Fibroblast of lung (primary cell): ENCODE results near the gene RDH11.

Source experiments
- EZH2 ChIP-seq: IDR thresholded peaks from 2 replicates; pipeline ENCODE4 v1.5.1; 2012; ENCODE audit warnings: low read length, control low read depth, mild to moderate bottlenecking; ENCODE audit errors: missing control alignments
- TF ChIP-seq, protein P1 (sequence below), 2 donors: IDR thresholded peaks in 1 of 2; conservative IDR thresholded peaks in 1 of 2; 1 replicate in 1 of 2; 2 replicates in 1 of 2; pipeline ENCODE4 v1.5.1; 2011 to 2012; ENCODE audit warnings: low read length in 2 of 2, control low read depth in 1 of 2, inconsistent platforms in 1 of 2, low read depth in 1 of 2, mild to moderate bottlenecking in 1 of 2

- TF ChIP-seq EZH2, result no peak
- TF ChIP-seq, protein P1, sequence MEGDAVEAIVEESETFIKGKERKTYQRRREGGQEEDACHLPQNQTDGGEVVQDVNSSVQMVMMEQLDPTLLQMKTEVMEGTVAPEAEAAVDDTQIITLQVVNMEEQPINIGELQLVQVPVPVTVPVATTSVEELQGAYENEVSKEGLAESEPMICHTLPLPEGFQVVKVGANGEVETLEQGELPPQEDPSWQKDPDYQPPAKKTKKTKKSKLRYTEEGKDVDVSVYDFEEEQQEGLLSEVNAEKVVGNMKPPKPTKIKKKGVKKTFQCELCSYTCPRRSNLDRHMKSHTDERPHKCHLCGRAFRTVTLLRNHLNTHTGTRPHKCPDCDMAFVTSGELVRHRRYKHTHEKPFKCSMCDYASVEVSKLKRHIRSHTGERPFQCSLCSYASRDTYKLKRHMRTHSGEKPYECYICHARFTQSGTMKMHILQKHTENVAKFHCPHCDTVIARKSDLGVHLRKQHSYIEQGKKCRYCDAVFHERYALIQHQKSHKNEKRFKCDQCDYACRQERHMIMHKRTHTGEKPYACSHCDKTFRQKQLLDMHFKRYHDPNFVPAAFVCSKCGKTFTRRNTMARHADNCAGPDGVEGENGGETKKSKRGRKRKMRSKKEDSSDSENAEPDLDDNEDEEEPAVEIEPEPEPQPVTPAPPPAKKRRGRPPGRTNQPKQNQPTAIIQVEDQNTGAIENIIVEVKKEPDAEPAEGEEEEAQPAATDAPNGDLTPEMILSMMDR (conservative IDR thresholded peaks at IDR 0.05 in 1 of 2, IDR thresholded peaks at IDR 0.05 in 1 of 2; ENCODE audit: low read depth in 1 of 2, low read length in 2 of 2), result no peak
Measured at GRCh38 chr14:67705211-67705610, 9.6 kb upstream of the RDH11 start.
